Breast epithelium (tissue), 4 donors: Measurements from ENCODE around the gene SCGB1C1. TPM values are rescaled to one million over a fixed set of nuclear protein-coding genes. Genes with fewer than 3 reads are reported as not detected.

Source experiments
- DNase-seq, 2 donors: peaks; one replicate each; pipeline ENCODE4 v3.0.0-alpha.2; 2019; ENCODE audit warnings: low spot score in 2 of 2
- H3K27ac ChIP-seq, 2 donors: fragments of 200-600 bp; sonication (generic) in 1 of 2; one replicate each; pipeline ENCODE4 v1.5.1; 2016 to 2019; ENCODE audit warnings: mild to moderate bottlenecking in 1 of 2
- H3K27me3 ChIP-seq, 2 donors: fragments of 200-600 bp; sonication (generic) in 1 of 2; one replicate each; pipeline versions ENCODE4 v1.5.1 to v1.6.0; 2017 to 2019; ENCODE audit warnings: control low read depth in 1 of 2, mild to moderate bottlenecking in 1 of 2
- H3K36me3 ChIP-seq: fragments of 200-600 bp; one replicate; pipeline ENCODE4 v1.5.1; 2019
- H3K4me1 ChIP-seq, 2 donors: fragments of 200-600 bp; sonication (generic); one replicate each; pipeline ENCODE4 v1.5.1; 2016 to 2019; ENCODE audit warnings: control low read depth in 1 of 2
- H3K4me3 ChIP-seq, 3 donors: fragments of 200-600 bp; sonication (generic); 1 replicate in 2 of 3; 2 replicates in 1 of 3; pipeline ENCODE4 v1.5.1; 2016 to 2019; ENCODE audit warnings: mild to moderate bottlenecking in 3 of 3, moderate library complexity in 2 of 3
- H3K9me3 ChIP-seq, 2 donors: fragments of 200-600 bp; sonication (generic) in 1 of 2; one replicate each; pipeline ENCODE4 v1.5.1; 2016 to 2019; ENCODE audit warnings: control low read depth in 1 of 2
- POLR2A ChIP-seq: fragments of 450-650 bp; IDR thresholded peaks from one replicate; pipeline ENCODE4 v1.6.1; 2016; ENCODE audit warnings: antibody characterized with exemption, mild to moderate bottlenecking, moderate library complexity
- POLR2AphosphoS5 ChIP-seq, 3 donors: sonication (generic); formaldehyde crosslinking; IDR thresholded peaks; one replicate each; pipeline ENCODE4 v1.6.1; 2017; ENCODE audit warnings: antibody characterized with exemption in 3 of 3
- intact Hi-C: fragments of 100-400 bp; cut with DNase I; formaldehyde crosslinking; loops from one replicate; pipeline ENCODE4 v1.15.1; 2023; ENCODE audit warnings: low total_unique reads
- total RNA-seq, 3 donors: library from RNA; depleted of rRNA; stranded (reverse); fragments of >200 nt; gene quantifications; one replicate each; pipeline ENCODE4 v1.1.0, GENCODE V29; 2016
- TF ChIP-seq, protein P1 (sequence below), 3 donors: fragments of 450-650 bp; IDR thresholded peaks; one replicate each; pipeline ENCODE4 v1.5.1; 2016 to 2017; ENCODE audit warnings: antibody characterized with exemption in 3 of 3, mild to moderate bottlenecking in 3 of 3, moderate library complexity in 3 of 3

The SCGB1C1 gene
- total RNA-seq, 3 donors from 2014 or later = not detected

DNA sequence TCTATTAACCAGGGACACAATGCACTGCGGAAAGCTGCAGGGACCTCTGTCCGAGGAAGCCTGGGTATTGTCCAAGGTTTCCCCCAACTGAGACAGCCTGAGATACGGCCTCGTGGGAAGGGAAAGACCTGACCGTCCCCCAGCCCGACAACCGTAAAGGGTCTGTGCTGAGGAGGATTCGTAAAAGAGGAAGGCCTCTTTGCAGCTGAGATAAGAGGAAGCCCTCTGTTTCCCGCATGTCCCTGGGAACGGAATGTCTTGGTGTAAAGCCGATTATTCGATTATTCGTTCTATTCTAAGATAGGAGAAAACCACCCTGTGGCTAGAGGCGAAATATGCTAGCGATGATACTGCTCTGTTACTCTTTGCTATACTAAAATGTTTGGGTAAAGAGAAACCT is 9.1 kb downstream of the SCGB1C1 start:
- H3K36me3 ChIP-seq = no peaks in the 10 kb centered on the region
- H3K4me1 ChIP-seq = peaks cover 9 to 10% of the 10 kb centered on the region in 2 donors
- intact Hi-C loops = no loop called here
- no peak overlapping the region for H3K4me3 ChIP-seq
- H3K9me3 ChIP-seq = no peaks in the 10 kb centered on the region
- no peak for DNase-seq
- H3K27me3 ChIP-seq = no peaks in the 10 kb centered on the region
- no peak for TF ChIP-seq POLR2A
- no peak for TF ChIP-seq POLR2AphosphoS5 (IDR thresholded peaks at IDR 0.05)
- TF ChIP-seq, protein P1, sequence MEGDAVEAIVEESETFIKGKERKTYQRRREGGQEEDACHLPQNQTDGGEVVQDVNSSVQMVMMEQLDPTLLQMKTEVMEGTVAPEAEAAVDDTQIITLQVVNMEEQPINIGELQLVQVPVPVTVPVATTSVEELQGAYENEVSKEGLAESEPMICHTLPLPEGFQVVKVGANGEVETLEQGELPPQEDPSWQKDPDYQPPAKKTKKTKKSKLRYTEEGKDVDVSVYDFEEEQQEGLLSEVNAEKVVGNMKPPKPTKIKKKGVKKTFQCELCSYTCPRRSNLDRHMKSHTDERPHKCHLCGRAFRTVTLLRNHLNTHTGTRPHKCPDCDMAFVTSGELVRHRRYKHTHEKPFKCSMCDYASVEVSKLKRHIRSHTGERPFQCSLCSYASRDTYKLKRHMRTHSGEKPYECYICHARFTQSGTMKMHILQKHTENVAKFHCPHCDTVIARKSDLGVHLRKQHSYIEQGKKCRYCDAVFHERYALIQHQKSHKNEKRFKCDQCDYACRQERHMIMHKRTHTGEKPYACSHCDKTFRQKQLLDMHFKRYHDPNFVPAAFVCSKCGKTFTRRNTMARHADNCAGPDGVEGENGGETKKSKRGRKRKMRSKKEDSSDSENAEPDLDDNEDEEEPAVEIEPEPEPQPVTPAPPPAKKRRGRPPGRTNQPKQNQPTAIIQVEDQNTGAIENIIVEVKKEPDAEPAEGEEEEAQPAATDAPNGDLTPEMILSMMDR (IDR thresholded peaks at IDR 0.05) = no peak
- H3K27ac ChIP-seq = no peak overlapping the region

DNA sequence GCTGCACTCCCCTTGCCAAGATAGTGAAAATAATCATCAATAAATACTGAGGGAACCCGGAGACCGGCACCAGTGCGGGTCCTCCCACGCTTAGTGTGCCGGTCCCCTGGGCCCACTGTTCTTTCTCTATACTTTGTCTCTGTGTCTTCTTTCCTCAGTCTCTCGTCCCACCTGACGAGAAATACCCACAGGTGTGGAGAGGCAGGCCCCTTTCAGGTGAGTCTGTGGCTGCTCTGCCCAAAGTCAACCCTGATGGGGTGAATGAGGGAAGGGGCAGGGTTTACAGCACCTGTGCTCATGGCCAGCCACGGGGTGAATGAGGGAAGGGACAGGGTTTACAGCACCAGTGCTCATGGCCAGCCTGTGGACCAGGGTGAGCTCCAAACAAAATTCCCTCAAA is 9.6 kb downstream of the SCGB1C1 start:
- H3K9me3 ChIP-seq = no peaks in the 10 kb centered on the region
- no peak overlapping the region for H3K4me3 ChIP-seq
- no peak for DNase-seq
- no peak overlapping the region for H3K27ac ChIP-seq
- no peaks in the 10 kb centered on the region for H3K27me3 ChIP-seq
- H3K4me1 ChIP-seq = peaks cover 9 to 10% of the 10 kb centered on the region in 2 donors
- no peak for TF ChIP-seq POLR2AphosphoS5 (IDR thresholded peaks at IDR 0.05)
- TF ChIP-seq POLR2A = no peak
- H3K36me3 ChIP-seq = no peaks in the 10 kb centered on the region
- intact Hi-C loops = no loop called here

DNA sequence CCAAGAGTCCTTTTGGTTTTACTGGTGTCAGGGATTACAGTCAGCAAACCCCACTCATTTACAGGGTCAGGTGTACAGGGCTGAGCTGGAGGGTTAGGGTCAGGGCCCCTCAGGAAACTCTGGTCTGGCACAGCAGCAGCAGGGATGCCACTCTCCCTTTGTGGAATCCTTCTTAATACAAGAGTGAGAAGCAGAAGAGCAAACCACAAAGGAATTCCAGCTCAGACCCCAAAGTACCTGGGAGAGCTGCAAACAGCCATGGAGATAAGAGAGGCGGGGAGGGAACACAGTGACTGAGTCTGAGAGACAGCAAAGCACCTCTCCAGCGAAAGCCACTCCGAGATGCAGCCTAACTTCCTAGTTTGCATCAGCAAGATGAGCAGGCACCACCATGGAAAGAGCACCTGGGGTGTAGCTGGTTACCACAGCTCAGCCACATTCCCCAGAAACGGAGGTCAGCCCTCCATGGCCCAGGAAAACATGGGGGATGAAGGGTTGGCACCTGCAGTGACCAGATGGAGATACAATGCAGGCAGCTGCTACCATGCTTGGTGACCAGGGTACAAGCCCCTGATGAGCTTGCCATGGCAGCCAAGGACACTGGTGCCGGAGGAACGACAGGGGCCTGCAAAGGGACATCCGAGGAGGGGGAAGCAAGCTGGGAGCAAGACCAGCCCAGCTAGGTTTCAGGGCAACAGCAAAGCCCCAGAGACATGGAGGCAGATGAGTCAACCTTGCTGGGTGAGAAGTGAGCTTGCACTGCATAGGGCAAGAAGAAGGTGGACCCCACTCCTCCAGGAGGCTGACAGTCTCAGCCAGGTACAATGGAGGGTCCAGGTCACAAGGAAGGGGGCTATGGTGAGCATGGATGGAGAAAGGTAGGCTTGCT is 10.4 kb downstream of the SCGB1C1 start:
- Histone ChIP-seq H3K27me3 (no peaks in the 10 kb centered on the region), H3K4me3 (no peak overlapping the region), H3K27ac (no peak overlapping the region), H3K9me3 (no peaks in the 10 kb centered on the region), H3K36me3 (no peaks in the 10 kb centered on the region), H3K4me1 (peaks cover 9 to 10% of the 10 kb centered on the region in 2 donors)
- TF ChIP-seq POLR2A (no peak), POLR2AphosphoS5 (IDR thresholded peaks at IDR 0.05) (no peak)
- TF ChIP-seq, protein P1 (IDR thresholded peaks at IDR 0.05) = no peak
- intact Hi-C loops = no loop called here
- peak in 1 of 2 donors; percentile 30 for DNase-seq

DNA sequence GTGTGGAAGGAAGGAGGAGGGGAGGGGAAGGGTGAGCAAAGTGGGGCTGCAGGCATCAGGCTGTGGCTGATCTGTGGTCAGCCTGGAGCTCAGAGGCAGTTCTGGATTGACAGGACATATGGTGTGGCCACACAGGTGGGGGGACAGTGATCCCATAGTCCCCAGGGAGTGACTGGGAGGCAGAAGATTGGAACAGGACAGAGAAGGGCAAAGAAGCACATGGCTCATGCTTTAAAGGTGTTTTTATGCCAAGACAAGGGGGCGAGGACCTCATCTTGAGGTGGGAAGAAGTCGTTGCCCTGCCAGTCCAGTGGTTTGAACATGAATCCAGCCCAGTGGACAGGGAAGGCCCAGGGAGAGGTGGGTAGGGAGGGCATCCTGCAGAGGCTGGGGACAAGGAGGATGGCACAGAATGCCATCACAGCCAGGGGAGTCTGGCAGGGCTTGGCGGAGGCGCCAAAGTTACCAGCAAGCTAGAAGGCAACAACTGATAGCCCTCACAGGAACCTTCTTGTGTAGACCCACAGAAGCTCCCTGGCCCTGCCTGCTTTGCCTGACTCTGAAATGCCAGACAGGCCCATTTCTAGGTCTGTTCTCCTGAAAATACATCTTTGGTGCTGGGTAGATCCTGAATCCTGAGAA is 11.2 kb downstream of the SCGB1C1 start:
- H3K27ac ChIP-seq = no peak overlapping the region
- peaks cover 10 to 11% of the 10 kb centered on the region in 2 donors for H3K4me1 ChIP-seq
- no peak for DNase-seq
- H3K36me3 ChIP-seq = no peaks in the 10 kb centered on the region
- H3K4me3 ChIP-seq = no peak overlapping the region
- H3K27me3 ChIP-seq = no peaks in the 10 kb centered on the region
- intact Hi-C loops = no loop called here
- TF ChIP-seq POLR2AphosphoS5 (IDR thresholded peaks at IDR 0.05) (no peak), POLR2A (no peak)
- TF ChIP-seq, protein P1 (IDR thresholded peaks at IDR 0.05) = no peak
- no peaks in the 10 kb centered on the region for H3K9me3 ChIP-seq

DNA sequence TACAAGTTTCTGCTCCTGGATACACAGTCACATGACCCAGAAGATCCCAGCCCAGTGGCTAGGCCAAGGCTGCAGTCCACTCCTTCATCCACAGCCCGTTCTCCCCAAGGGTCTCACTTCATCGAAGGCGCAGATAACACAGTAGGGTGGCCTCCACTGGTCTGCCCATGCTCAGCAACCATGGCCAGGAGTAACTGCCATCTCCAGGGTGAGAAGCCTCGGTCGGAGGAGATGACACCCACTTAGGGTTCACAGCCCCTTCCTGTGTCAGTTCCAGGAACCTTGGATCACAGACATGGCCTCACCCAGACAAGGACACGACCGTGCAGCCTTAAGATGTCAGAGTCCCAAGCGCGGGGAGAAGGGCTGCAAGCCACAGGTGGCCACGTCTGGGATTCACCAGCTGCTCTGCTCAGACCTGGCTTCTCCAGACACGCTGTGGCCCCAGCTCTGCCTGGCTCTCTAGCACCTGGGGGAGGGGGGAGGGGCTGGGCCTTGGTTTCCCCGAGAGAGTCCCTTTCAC is 11.8 kb downstream of the SCGB1C1 start:
- TF ChIP-seq, protein P1 (IDR thresholded peaks at IDR 0.05) = no peak
- peak in 1 of 2 donors; percentile 13 for DNase-seq
- intact Hi-C loops = no loop called here
- peaks cover 15 to 16% of the 10 kb centered on the region in 2 donors for H3K4me1 ChIP-seq
- no peak overlapping the region for H3K4me3 ChIP-seq
- H3K27ac ChIP-seq = no peak overlapping the region
- no peaks in the 10 kb centered on the region for H3K9me3 ChIP-seq
- no peaks in the 10 kb centered on the region for H3K27me3 ChIP-seq
- H3K36me3 ChIP-seq = no peaks in the 10 kb centered on the region
